Measurements from ENCODE around the gene GLG1.
"Not testable (repeated sequence)": the region's sequence is repeated elsewhere in the genome, so short reads cannot be mapped to it uniquely, and the experiment has no call there.

GLG1 gene

DNA sequence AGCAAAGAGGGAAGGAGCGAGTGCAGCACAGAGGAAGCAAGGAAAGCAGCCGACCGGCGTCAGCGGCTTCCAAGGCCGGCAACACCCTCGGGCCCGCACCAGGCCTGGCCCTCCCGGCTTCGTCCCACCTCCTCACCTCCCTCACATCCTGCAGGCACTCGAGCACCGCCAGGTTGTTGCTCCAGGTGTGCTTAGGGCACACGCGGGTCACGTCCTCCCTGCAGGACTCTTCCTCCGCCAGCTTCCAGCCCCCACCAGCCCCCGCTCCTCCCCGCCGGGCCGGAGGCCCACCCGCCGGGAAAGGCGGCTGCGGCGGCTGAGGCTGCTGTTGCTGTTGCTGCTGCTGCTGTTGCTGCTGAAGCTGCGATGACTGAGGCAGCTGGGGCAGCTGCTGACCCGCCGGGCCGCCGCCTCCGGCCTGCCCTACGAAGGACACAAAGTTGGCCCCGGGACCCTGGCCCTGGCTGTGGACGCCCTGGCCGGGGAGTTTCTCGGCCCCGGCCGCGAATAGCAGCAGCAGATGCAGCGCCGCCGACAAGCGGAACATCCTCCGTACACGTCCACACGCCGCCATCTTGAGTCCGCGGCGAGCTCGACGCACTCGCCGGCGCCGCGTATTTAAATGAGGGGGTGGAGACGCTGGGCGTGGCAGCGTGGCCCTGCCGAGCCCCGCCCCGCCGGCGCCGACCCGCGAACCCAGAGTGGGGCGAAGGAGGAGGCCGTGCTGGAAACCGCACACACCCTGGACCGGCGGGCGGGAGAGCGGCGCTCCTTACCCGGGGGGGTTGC lies at the start of gene GLG1:
Gene GLG1 (minus strand): TSS at position 594 of the 789 bp plus-strand sequence. CDS start 20 bp downstream, at position 574.
- DNase-seq = peak; percentile 79

- DNase-seq = no peak
Measured at GRCh38 chr16:74654536-74655050, 47.7 kb upstream of the GLG1 start.

GRCh38 chr16:74652883-74653282 lies 46.0 kb upstream of the GLG1 start:
- not testable (repeated sequence) for DNase-seq

DNA sequence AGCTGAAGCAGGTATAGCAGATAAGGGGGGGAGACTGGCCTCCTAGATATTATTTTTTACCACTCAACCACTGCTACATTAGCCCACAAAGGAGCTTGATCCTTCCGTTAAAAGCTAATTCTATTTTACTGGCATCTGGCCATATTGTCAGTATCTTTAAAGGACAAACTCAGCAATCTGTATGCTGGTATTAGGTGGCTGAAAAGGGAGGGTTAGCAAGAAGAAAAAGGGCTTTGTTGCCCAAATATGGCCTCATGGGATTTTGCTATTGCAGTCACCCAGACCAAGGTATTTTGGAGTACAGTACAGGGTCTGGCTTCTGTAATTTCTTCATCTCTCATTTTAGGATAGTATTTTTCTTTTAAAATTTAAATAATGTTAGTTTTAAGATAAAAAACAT lies 45.3 kb upstream of the GLG1 start:
- no peak for DNase-seq

DNA sequence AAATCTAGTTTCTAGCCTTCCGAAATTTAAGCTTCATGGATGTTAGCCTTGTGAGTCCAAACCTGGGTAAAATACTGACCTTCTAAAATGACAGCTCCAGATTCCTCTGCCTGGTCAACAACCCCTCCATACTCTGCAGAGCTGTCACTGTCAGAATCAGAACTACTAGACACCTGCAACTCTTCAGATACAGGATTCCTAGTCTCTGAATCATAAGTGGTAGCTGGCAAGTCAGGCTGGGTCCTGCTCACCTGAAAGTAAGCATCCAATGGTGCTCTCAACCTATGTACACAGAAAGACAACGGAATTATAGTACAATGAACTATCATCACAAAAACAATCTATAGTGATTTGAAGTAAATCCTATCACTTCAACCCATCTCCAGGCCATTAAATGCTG lies 44.9 kb upstream of the GLG1 start:
- DNase-seq = no peak

DNA sequence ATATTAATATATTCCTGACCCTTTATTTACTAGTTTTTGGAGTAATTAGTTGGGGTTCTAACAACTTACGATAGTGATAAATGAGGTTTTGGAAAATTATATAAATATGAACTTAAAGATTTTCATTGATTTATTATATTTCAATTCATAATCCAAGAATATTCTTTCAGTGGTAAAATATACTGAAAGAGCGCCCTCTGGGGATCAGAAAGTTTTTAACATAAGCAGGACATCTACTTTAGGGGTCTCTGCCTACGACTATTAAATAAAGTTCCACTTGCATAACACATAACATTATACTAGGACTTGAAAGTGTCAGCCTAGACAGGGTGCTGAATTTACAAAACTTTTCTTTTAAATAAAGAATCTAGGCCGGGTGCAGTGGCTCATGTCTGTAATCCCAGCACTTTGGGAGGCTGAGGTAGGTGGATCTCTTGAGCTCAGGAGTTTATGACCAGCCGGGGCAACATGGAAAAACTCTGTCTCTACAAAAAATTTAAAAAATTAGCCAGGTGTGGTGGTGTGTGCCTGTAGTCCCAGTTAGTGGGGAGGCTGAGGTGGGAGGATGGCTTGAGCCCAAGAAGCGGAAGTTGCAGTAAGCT lies 44.2 kb upstream of the GLG1 start:
- no peak for DNase-seq

- DNase-seq = no peak
Measured at GRCh38 chr16:74649839-74650504, 43.1 kb upstream of the GLG1 start.

- DNase-seq = no peak
Measured at GRCh38 chr16:74641969-74642368, 35.1 kb upstream of the GLG1 start.

- no peak for DNase-seq
Measured at GRCh38 chr16:74637742-74638453, 31.0 kb upstream of the GLG1 start.

DNA sequence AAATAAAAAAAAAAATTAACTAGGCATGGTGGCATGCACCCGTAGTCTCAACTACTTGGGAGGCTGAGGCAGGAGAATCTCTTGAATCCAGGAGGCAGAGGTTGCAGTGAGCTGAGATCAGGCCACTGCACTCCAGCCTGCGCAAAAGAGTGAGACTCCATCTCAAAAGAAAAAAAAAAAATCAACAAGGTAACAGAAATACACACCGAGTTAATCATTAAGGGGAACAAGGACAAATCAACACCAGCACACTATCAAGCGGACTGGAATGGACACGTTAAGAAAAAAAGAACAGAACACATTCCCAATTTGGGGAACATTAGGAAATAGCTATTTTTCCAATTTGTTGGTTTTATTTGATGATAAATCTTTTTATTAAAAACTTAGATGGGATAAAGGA lies 28.4 kb upstream of the GLG1 start:
- no peak for DNase-seq

DNA sequence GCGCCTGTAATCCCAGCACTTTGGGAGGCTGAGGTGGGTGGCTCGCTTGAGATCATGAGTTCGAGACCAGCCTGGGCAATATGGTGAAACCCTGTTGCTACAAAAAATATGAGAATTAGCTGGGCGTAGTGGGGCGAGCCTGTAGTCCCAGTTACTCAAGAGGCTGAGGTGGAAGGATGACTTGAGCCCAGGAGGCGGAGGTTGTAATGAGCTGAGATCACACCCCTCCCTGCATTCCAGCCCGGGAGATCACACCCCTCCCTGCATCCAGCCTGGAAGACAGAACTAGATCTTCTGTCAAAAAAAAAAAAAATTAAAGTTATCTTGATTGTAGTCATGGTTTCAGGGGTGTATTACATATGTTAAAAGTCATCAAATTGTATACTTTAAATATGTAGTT lies 26.8 kb upstream of the GLG1 start:
- no peak for DNase-seq

DNA sequence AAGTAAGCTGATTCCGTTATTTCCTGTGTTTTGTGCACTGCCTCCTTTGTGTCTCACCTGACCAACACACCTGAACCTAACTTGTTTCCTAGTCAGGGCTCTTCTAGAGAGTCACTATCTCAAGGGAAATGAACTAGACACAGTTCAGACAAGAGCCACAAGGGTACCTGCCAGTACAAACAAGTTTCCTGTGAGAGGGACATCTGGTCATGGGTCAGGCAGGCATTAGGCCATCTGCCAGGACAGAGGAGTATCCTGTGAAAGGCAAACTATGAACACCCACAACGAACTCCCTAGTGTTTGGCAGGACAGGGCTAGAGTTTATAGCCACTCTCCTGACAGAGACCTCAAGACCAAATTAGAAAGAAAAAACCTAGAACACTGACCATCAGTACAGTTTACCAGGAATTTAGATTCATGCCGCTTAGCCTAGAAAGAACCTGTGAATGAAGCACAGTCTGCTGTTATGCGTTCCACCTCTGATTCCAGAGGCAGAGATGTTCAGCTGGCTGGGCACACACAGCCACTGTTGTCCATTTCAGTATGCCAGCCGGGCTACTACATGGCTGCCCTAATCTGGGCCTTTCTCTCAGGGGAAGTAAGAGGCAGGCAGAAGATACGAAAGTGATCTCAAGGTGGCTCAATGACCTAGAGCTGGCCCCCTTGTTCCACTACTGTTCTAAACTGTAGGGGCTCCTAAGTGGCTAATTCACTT lies 20.7 kb upstream of the GLG1 start:
- no peak for DNase-seq

DNA sequence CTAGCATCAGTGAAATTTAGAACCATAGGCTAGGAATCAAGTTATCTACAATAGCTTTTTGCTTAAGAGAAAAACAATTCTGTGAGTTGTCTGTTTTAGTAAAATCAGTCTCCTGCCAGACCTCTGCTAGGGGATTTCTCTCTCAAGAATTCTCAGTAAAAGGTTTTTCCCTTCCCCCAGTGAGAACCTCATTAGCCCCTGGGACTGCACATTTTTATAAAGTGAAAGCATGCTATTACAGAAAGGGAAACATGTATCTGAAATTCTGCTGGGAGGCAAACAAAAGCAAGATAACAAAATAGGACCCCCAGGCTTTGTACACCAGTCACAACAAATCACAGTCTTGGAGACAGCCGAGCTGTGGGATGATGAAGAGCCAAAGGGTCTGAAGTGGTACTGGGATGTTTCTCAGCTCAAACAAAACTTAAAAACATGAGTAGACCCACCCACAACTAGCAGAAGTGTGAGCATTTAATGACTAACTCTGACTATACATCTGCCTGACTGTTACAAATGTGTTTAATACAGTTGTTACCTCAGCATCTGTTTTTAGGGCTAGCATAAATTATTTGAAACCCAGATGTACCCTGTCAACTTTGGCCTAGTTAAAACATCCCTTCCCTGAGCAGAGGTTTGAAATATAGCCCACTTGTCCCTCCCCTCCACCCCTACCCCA lies 20.0 kb upstream of the GLG1 start:
- no peak for DNase-seq

DNA sequence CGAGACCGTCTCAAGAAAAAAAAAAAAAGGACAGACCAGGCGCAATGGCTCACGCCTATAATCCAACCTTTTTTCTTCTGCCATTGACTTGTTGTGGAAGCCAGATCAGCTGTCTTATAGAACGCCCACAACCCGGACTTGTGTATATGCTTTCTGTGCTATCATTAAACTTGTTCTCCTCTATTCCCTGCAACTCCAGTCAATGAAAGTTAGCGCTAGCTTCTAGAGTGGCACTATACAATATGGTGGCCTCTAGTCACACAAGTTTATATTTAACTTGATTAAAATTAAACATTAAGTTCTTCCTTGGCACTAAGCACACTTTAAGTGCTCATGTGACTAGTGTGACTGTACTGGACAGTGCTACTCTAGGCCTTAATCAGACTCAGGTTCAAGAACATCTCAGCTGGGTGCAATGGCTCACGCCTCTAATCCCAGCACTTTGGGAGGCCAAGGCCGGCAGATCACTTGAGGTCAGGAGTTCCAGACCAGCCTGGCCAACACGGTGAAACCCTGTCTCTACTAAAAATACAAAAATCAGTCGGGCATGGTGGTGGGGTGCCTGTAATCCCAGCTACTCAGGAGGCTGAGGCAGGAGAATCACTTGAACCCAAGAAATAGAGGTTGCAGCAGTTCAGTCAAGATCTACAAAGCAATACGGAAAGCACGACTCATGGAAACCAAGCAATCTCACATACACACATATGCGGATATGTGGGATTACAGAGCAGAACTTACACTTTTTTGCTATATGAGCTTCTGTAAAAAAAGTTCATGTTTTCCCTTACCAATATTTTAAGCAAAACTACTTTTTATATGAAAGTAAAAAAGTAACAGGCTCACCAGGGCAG lies 18.8 kb upstream of the GLG1 start:
- DNase-seq = no peak

DNA sequence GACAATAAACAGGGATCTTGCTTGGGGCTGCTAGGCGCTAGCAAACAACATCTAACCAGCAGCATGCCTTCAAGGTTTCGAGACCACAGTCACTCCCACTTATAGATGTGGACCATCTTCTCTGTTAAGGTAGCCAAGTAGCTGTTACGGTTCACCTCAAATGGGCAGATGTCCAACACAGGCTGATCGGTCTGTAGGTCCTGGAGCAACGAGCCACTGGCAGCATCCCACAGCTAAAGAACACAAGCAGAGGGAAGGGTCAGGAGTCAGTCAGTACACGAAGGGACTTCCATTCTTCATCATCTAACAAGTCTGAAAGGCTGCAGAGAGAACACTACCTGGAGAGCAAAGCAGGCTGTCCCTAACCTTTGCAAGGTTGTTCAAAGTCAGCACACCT lies 16.9 kb upstream of the GLG1 start:
- no peak for DNase-seq

GRCh38 chr16:74623214-74623838 lies 16.4 kb upstream of the GLG1 start:
- DNase-seq = peak; percentile 39

GRCh38 chr16:74622005-74622404 lies 15.1 kb upstream of the GLG1 start:
- no peak for DNase-seq

GRCh38 chr16:74617206-74617788 lies 10.4 kb upstream of the GLG1 start:
- DNase-seq = no peak

GRCh38 chr16:74611721-74612120 lies 4.8 kb upstream of the GLG1 start:
- no peak for DNase-seq

DNA sequence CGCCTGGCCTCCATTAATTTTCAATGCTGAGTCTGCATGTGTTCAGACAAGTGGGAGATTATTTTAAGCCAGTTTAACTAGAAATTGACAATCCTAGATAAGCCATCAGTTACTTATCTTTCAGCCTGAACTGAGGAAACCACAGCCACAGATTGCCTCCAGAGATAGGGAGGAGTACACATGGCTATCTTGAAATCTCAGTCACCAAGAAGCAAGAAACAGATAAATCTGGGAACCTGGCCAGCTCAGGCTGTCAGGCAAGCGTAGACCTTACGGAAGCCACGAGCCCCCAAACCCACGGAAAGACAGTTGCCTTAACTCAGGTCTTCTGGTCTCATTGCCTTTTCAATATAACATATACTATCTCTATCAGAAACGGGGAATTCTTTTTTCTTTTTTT lies 2.0 kb upstream of the GLG1 start:
- no peak for DNase-seq
